ENCODE data around the gene LPCAT1. TPM values are rescaled to one million over a fixed set of nuclear protein-coding genes. Genes with fewer than 3 reads are reported as not detected.

LPCAT1 gene
- total and polyA plus RNA-seq, 10 of the 15 experiments (the other 5 are each of a cell fraction or from before 2014, with no cell fraction given): 2.3 to 109 (median 72.7) TPM

DNA sequence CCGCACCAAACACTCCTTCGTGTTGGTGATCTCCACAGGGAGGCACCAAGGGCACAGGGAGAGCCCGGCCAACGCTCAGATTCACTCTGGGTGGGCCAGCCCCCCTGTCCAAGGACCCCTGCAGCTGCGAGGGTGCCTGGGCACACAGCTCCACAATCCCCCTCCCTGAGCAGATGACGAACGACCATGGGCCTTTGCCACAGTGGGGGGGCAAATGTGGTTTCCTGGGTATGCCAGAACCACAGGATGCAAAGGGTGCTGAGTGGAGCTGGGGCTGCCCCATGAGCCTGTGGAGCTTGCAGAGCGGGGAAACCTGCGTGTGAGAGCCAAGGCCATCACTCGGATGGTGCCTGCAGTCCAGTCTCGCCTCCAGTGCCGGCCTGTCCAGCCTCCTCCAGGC is 31.0 kb downstream of the LPCAT1 start:
- POLR2A ChIA-PET: interaction anchor here (1.0 to 2.1 kb wide), 7 partner anchors 9 to 177 kb away, joined by 3 to 10 read pairs (median 4); no protein-coding TSS in a partner anchor
- intact Hi-C loops (cut with micrococcal nuclease; ENCODE audit: unreplicated experiment) (loop anchor here (10.0 kb wide), 1 partner anchor 148 kb away; the partner anchor contains the start of gene CLPTM1L), in situ Hi-C loops (cut with MboI) (no loop called here)
- H3K4me1 ChIP-seq (ENCODE audit: control insufficient read depth, insufficient read depth, low read length): peaks cover 83% of the 10 kb centered on the region
- H4K20me1 ChIP-seq (ENCODE audit: control insufficient read depth, insufficient read depth): no peaks in the 10 kb centered on the region
- H3K4me3 ChIP-seq: peak overlapping the region; percentile 75; the same call in 1 of the 2 replicates
- H3K27me3 ChIP-seq (replicated peaks in 1 of 2; ENCODE audit: control insufficient read depth in 2 of 2, insufficient read depth in 2 of 2, low read length in 1 of 2): no peaks in the 10 kb centered on the region
- BruUV-seq (replicated peaks): no TSS peak
- FAIRE-seq (no peak), DNase-seq (ENCODE audit: low read depth, low spot score) (no peak), ATAC-seq (peak; percentile 2)
- H3K79me2 ChIP-seq (ENCODE audit: control insufficient read depth, insufficient read depth, low read length): peaks cover 79% of the 10 kb centered on the region
- SMC1A ChIA-PET (ENCODE audit: uncharacterized antibody, unreplicated experiment): interaction anchor here (1.0 to 2.9 kb wide), 8 partner anchors 10 to 177 kb away, joined by 3 to 18 read pairs (median 6); partner anchors contain the start of gene LPCAT1
- RAD21 ChIA-PET (ENCODE audit: unreplicated experiment): interaction anchor here (0.8 to 4.3 kb wide), 12 partner anchors 9 to 300 kb away, joined by 3 to 36 read pairs (median 4); partner anchors contain the start of gene LPCAT1
- H2AFZ ChIP-seq (ENCODE audit: control insufficient read depth, low read depth, low read length): no peak overlapping the region
- peak overlapping the region; percentile 66 for H3K9ac ChIP-seq (ENCODE audit: control insufficient read depth, insufficient read depth, low read length)
- H3K36me3 ChIP-seq (ENCODE audit: control insufficient read depth in 2 of 2, insufficient read depth in 2 of 2, low read length in 1 of 2): peaks cover 7 to 20% of the 10 kb centered on the region in 2 experiments
- H3K27ac ChIP-seq (ENCODE audit: control insufficient read depth, insufficient read depth): peak overlapping the region; percentile 87
- CTCF ChIA-PET: interaction anchor here (0.7 to 4.5 kb wide), 4 partner anchors 11 to 101 kb away, joined by 4 to 43 read pairs (median 8); no protein-coding TSS in a partner anchor
- peak overlapping the region; percentile 32 for H3K4me2 ChIP-seq (ENCODE audit: control insufficient read depth, insufficient read depth)
- H3K9me3 ChIP-seq (replicated peaks; ENCODE audit: control insufficient read depth, insufficient read depth, low read length): no peaks in the 10 kb centered on the region
- WGBS (ENCODE audit: insufficient coverage, insufficient replicate concordance, low lambda C conversion rate, missing lambda C conversion rate): 42% methylated on average over 12 of the region's 12 CpGs
- no peak for TF ChIP-seq TBL1XR1 (IDR thresholded peaks at IDR 0.05; ENCODE audit: low read depth, low read length)
- TF ChIP-seq DPF2 (IDR thresholded peaks at IDR 0.05): 0 out of 2 replicates have a peak, but pooled peaks have one; percentile 43
- TF ChIP-seq, protein P1, sequence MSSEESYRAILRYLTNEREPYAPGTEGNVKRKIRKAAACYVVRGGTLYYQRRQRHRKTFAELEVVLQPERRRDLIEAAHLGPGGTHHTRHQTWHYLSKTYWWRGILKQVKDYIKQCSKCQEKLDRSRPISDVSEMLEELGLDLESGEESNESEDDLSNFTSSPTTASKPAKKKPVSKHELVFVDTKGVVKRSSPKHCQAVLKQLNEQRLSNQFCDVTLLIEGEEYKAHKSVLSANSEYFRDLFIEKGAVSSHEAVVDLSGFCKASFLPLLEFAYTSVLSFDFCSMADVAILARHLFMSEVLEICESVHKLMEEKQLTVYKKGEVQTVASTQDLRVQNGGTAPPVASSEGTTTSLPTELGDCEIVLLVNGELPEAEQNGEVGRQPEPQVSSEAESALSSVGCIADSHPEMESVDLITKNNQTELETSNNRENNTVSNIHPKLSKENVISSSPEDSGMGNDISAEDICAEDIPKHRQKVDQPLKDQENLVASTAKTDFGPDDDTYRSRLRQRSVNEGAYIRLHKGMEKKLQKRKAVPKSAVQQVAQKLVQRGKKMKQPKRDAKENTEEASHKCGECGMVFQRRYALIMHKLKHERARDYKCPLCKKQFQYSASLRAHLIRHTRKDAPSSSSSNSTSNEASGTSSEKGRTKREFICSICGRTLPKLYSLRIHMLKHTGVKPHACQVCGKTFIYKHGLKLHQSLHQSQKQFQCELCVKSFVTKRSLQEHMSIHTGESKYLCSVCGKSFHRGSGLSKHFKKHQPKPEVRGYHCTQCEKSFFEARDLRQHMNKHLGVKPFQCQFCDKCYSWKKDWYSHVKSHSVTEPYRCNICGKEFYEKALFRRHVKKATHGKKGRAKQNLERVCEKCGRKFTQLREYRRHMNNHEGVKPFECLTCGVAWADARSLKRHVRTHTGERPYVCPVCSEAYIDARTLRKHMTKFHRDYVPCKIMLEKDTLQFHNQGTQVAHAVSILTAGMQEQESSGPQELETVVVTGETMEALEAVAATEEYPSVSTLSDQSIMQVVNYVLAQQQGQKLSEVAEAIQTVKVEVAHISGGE (CRISPR knock-in tag; IDR thresholded peaks at IDR 0.05): no peak
- TF ChIP-seq RBBP5 (conservative IDR thresholded peaks at IDR 0.05): no peak
- TF ChIP-seq NR2C2 (IDR thresholded peaks at IDR 0.05; ENCODE audit: borderline replicate concordance, control insufficient read depth, insufficient read length, low read depth): no peak
- TF ChIP-seq MYB (IDR thresholded peaks at IDR 0.05; ENCODE audit: borderline replicate concordance, low read depth, low read length): no peak
- TF ChIP-seq, protein P2, sequence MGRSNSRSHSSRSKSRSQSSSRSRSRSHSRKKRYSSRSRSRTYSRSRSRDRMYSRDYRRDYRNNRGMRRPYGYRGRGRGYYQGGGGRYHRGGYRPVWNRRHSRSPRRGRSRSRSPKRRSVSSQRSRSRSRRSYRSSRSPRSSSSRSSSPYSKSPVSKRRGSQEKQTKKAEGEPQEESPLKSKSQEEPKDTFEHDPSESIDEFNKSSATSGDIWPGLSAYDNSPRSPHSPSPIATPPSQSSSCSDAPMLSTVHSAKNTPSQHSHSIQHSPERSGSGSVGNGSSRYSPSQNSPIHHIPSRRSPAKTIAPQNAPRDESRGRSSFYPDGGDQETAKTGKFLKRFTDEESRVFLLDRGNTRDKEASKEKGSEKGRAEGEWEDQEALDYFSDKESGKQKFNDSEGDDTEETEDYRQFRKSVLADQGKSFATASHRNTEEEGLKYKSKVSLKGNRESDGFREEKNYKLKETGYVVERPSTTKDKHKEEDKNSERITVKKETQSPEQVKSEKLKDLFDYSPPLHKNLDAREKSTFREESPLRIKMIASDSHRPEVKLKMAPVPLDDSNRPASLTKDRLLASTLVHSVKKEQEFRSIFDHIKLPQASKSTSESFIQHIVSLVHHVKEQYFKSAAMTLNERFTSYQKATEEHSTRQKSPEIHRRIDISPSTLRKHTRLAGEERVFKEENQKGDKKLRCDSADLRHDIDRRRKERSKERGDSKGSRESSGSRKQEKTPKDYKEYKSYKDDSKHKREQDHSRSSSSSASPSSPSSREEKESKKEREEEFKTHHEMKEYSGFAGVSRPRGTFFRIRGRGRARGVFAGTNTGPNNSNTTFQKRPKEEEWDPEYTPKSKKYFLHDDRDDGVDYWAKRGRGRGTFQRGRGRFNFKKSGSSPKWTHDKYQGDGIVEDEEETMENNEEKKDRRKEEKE (IDR thresholded peaks at IDR 0.05): no peak
- no peak for TF ChIP-seq FOXM1 (IDR thresholded peaks at IDR 0.05; ENCODE audit: low read depth, low read length)
- TF ChIP-seq, protein P3, sequence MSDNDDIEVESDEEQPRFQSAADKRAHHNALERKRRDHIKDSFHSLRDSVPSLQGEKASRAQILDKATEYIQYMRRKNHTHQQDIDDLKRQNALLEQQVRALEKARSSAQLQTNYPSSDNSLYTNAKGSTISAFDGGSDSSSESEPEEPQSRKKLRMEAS (IDR thresholded peaks at IDR 0.05; ENCODE audit: low read depth, low read length): no peak
- TF ChIP-seq, protein P4, sequence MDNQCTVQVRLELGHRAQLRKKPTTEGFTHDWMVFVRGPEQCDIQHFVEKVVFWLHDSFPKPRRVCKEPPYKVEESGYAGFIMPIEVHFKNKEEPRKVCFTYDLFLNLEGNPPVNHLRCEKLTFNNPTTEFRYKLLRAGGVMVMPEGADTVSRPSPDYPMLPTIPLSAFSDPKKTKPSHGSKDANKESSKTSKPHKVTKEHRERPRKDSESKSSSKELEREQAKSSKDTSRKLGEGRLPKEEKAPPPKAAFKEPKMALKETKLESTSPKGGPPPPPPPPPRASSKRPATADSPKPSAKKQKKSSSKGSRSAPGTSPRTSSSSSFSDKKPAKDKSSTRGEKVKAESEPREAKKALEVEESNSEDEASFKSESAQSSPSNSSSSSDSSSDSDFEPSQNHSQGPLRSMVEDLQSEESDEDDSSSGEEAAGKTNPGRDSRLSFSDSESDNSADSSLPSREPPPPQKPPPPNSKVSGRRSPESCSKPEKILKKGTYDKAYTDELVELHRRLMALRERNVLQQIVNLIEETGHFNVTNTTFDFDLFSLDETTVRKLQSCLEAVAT (IDR thresholded peaks at IDR 0.05): 0 out of 2 replicates have a peak, but pooled peaks have one; percentile 51
- TF ChIP-seq NFYA (IDR thresholded peaks at IDR 0.05; ENCODE audit: borderline replicate concordance, low read depth, low read length): no peak
- no peak for TF ChIP-seq STAT3 (IDR thresholded peaks at IDR 0.05; ENCODE audit: low read depth, low read length)
- TF ChIP-seq POLR2A (IDR thresholded peaks at IDR 0.05; ENCODE audit: low read depth, low read length): no peak
- TF ChIP-seq, protein P5, sequence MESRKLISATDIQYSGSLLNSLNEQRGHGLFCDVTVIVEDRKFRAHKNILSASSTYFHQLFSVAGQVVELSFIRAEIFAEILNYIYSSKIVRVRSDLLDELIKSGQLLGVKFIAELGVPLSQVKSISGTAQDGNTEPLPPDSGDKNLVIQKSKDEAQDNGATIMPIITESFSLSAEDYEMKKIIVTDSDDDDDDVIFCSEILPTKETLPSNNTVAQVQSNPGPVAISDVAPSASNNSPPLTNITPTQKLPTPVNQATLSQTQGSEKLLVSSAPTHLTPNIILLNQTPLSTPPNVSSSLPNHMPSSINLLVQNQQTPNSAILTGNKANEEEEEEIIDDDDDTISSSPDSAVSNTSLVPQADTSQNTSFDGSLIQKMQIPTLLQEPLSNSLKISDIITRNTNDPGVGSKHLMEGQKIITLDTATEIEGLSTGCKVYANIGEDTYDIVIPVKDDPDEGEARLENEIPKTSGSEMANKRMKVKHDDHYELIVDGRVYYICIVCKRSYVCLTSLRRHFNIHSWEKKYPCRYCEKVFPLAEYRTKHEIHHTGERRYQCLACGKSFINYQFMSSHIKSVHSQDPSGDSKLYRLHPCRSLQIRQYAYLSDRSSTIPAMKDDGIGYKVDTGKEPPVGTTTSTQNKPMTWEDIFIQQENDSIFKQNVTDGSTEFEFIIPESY (IDR thresholded peaks at IDR 0.05): no peak
